NB4 (cell line): ENCODE data around the gene PATJ.
"Not testable (repeated sequence)": the region's sequence is repeated elsewhere in the genome, so short reads cannot be mapped to it uniquely, and the experiment has no call there.

Experiments used
- DNase-seq: peaks from one replicate; pipeline ENCODE4 v3.0.0; 2010; ENCODE audit warnings: low read depth
- H3K4me3 ChIP-seq: one replicate; pipeline ENCODE4 v1.5.1; 2011; ENCODE audit warnings: mild to moderate bottlenecking, low read depth, low read length, moderate library complexity
- CTCF ChIP-seq: IDR thresholded peaks from one replicate; pipeline ENCODE4 v1.5.1; 2012; ENCODE audit warnings: low read depth, low read length
- MAX ChIP-seq: IDR thresholded peaks from 2 replicates; pipeline ENCODE4 v1.6.1; 2011; ENCODE audit warnings: low read depth, low read length
- MYC ChIP-seq: IDR thresholded peaks from 2 replicates; pipeline ENCODE4 v1.6.1; 2011; ENCODE audit warnings: low read depth, low read length
- POLR2A ChIP-seq: IDR thresholded peaks from 2 replicates; pipeline ENCODE4 v1.6.1; 2011; ENCODE audit warnings: mild to moderate bottlenecking; ENCODE audit not compliant: insufficient read length; ENCODE audit errors: extremely low read depth

PATJ gene

GRCh38 chr1:61865646-61866220 lies 123.5 kb downstream of the PATJ start:
- no peak for DNase-seq
- H3K4me3 ChIP-seq, result no peak overlapping the region
- TF ChIP-seq MAX, result no peak
- TF ChIP-seq MYC, result no peak
- no peak for TF ChIP-seq POLR2A
- TF ChIP-seq CTCF, result no peak

- H3K4me3 ChIP-seq, result no peak overlapping the region
- TF ChIP-seq POLR2A (no peak), MYC (no peak)
- DNase-seq, result no peak
These were observed 127.4 kb downstream of the PATJ start for GRCh38 chr1:61869691-61870109.

GRCh38 chr1:61872206-61872605 lies 129.9 kb downstream of the PATJ start:
- no peak for TF ChIP-seq POLR2A
- no peak for TF ChIP-seq CTCF
- no peak for TF ChIP-seq MYC
- no peak for TF ChIP-seq MAX
- no peak for DNase-seq
- H3K4me3 ChIP-seq, result no peak overlapping the region

GRCh38 chr1:61873581-61873980 lies 131.3 kb downstream of the PATJ start:
- H3K4me3 ChIP-seq, result no peak overlapping the region
- no peak for TF ChIP-seq MAX
- no peak for TF ChIP-seq MYC
- no peak for TF ChIP-seq CTCF
- TF ChIP-seq POLR2A, result no peak
- no peak for DNase-seq

- TF ChIP-seq MYC (no peak), MAX (no peak), CTCF (no peak), POLR2A (no peak)
- no peak overlapping the region for H3K4me3 ChIP-seq
- no peak for DNase-seq
These were observed 131.7 kb downstream of the PATJ start for GRCh38 chr1:61873994-61874393.

- no peak for TF ChIP-seq MAX
- no peak for TF ChIP-seq POLR2A
- TF ChIP-seq CTCF, result no peak
- TF ChIP-seq MYC, result no peak
- no peak for DNase-seq
- no peak overlapping the region for H3K4me3 ChIP-seq
These were observed 132.9 kb downstream of the PATJ start for GRCh38 chr1:61875198-61875597.

GRCh38 chr1:61879887-61880474 lies 137.7 kb downstream of the PATJ start:
- not testable (repeated sequence) for DNase-seq, H3K4me3 ChIP-seq
